ENCODE results near the gene SLC38A10.
A peak's percentile ranks its signal among the peaks of the same experiment; 100 is the strongest.

SLC38A10 gene

GRCh38 chr17:81295676-81296381 is 722 bp upstream of the SLC38A10 start:
- peak; percentile 29 to 53 for DNase-seq

- no peak for DNase-seq
Measured at GRCh38 chr17:81294512-81295030, 536 bp downstream of the SLC38A10 start.

- DNase-seq, result no peak
Measured at GRCh38 chr17:81292450-81292849, 2.7 kb downstream of the SLC38A10 start.

GRCh38 chr17:81291662-81292061 is 3.4 kb downstream of the SLC38A10 start:
- DNase-seq, result peak; percentile 71 to 72

GRCh38 chr17:81290230-81290629 is 4.9 kb downstream of the SLC38A10 start:
- no peak for DNase-seq

GRCh38 chr17:81289627-81290026 is 5.5 kb downstream of the SLC38A10 start:
- no peak for DNase-seq

GRCh38 chr17:81288715-81289114 is 6.4 kb downstream of the SLC38A10 start:
- DNase-seq, result no peak

- DNase-seq, result no peak
Measured at GRCh38 chr17:81287741-81288430, 7.2 kb downstream of the SLC38A10 start.

- DNase-seq, result no peak
Measured at GRCh38 chr17:81287152-81287551, 8.0 kb downstream of the SLC38A10 start.

GRCh38 chr17:81286491-81287145 is 8.5 kb downstream of the SLC38A10 start:
- DNase-seq, result no peak

GRCh38 chr17:81285894-81286293 is 9.2 kb downstream of the SLC38A10 start:
- DNase-seq, result no peak

- peak; percentile 52 to 63 for DNase-seq
Measured at GRCh38 chr17:81285179-81285878, 9.8 kb downstream of the SLC38A10 start.

GRCh38 chr17:81282876-81283275 is 12.2 kb downstream of the SLC38A10 start:
- no peak for DNase-seq

GRCh38 chr17:81282141-81282540 is 13.0 kb downstream of the SLC38A10 start:
- DNase-seq, result no peak

GRCh38 chr17:81280571-81280970 is 14.5 kb downstream of the SLC38A10 start:
- DNase-seq, result no peak

GRCh38 chr17:81279278-81280275 is 15.5 kb downstream of the SLC38A10 start:
- DNase-seq, result no peak

- DNase-seq, result no peak
Measured at GRCh38 chr17:81278831-81279230, 16.3 kb downstream of the SLC38A10 start.

GRCh38 chr17:81277946-81278693 is 17.0 kb downstream of the SLC38A10 start:
- DNase-seq, result no peak

GRCh38 chr17:81277421-81277820 is 17.7 kb downstream of the SLC38A10 start:
- DNase-seq, result no peak

- no peak for DNase-seq
Measured at GRCh38 chr17:81276781-81277180, 18.3 kb downstream of the SLC38A10 start.

- no peak for DNase-seq
Measured at GRCh38 chr17:81274471-81274855, 20.6 kb downstream of the SLC38A10 start.
